Endothelial cell of umbilical vein (primary cell): ENCODE measurements around the gene TTLL10.

Source experiments
- CTCF ChIP-seq, 2 donors: IDR thresholded peaks; 1 replicate in 1 of 2; 2 replicates in 1 of 2; pipeline ENCODE4 v1.5.1; 2011; ENCODE audit warnings: low read length in 2 of 2, mild to moderate bottlenecking in 2 of 2, moderate library complexity in 2 of 2, control low read depth in 1 of 2, inconsistent platforms in 1 of 2, low read depth in 1 of 2; ENCODE audit not compliant: insufficient read depth in 1 of 2; ENCODE audit errors: extremely low read depth in 1 of 2
- EZH2 ChIP-seq: IDR thresholded peaks from 2 replicates; pipeline ENCODE4 v1.6.1; 2012; ENCODE audit warnings: borderline replicate concordance, low read depth, mild to moderate bottlenecking, moderate library complexity, low read length, inconsistent platforms; ENCODE audit not compliant: severe bottlenecking
- FOS ChIP-seq: IDR thresholded peaks from 2 replicates; pipeline ENCODE4 v1.6.1; 2011; ENCODE audit warnings: mild to moderate bottlenecking, low read length, moderate library complexity, borderline replicate concordance; ENCODE audit not compliant: insufficient read depth
- GATA2 ChIP-seq: IDR thresholded peaks from 2 replicates; pipeline ENCODE4 v1.7.0; 2011; ENCODE audit warnings: low read depth, mild to moderate bottlenecking, moderate library complexity, mixed read lengths, low read length; ENCODE audit not compliant: insufficient read length, insufficient read depth
- JUN ChIP-seq: IDR thresholded peaks from 2 replicates; pipeline ENCODE4 v1.6.1; 2011; ENCODE audit warnings: borderline replicate concordance, low read depth; ENCODE audit not compliant: insufficient read length, insufficient read depth
- MYC ChIP-seq: IDR thresholded peaks from one replicate; pipeline ENCODE4 v1.6.1; 2011; ENCODE audit warnings: mild to moderate bottlenecking, low read depth, low read length
- POLR2A ChIP-seq: IDR thresholded peaks from 2 replicates; pipeline ENCODE4 v1.6.1; 2012; ENCODE audit warnings: low read depth, mild to moderate bottlenecking, control low read depth, low read length
- POLR2AphosphoS5 ChIP-seq: IDR thresholded peaks from 2 replicates; pipeline ENCODE4 v1.6.1; 2012; ENCODE audit warnings: low read depth, mild to moderate bottlenecking, control low read depth, low read length, moderate library complexity; ENCODE audit not compliant: insufficient read depth

GRCh38 chr1:1169429-1170214 lies 4.1 kb upstream of the TTLL10 start:
- no peak for TF ChIP-seq CTCF (IDR thresholded peaks at IDR 0.05; ENCODE audit: extremely low read depth in 1 of 2, insufficient read depth in 1 of 2, low read depth in 1 of 2, low read length in 2 of 2)
- no peak for TF ChIP-seq POLR2AphosphoS5
- TF ChIP-seq EZH2, result no peak
- TF ChIP-seq FOS, result no peak
- TF ChIP-seq POLR2A, result no peak
- TF ChIP-seq JUN, result no peak
- TF ChIP-seq MYC, result no peak
- no peak for TF ChIP-seq GATA2
